ENCODE data around the gene EMCN.

EMCN gene

DNA sequence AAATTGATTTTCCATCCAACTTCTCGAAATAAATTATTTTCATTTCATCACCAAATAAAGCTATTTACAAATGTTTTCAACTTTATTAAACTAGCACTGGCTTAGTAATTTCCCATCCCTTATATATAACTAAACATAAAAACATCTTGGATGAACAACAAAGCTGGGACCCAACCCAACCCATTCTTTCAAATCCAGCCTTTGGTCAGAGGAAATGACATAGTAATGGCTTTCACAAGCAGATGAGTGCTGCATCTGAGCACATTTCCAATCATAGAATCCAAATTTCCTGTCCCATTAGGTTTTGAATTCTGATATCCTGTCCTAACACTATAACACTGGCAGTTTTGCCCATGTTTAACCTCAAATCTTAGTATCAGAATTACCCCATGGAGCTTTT, 7.9 kb upstream of the EMCN start:
- H3K27ac Mint-ChIP-seq: no peak overlapping the region
- H3K9me3 Mint-ChIP-seq: peaks cover 35% of the 10 kb centered on the region
- no peak for DNase-seq
- H3K4me1 Mint-ChIP-seq: no peaks in the 10 kb centered on the region
- H3K4me3 Mint-ChIP-seq: no peak overlapping the region
- H3K36me3 Mint-ChIP-seq (ENCODE audit: low read depth): peaks cover 8% of the 10 kb centered on the region
- TF ChIP-seq, protein P1, sequence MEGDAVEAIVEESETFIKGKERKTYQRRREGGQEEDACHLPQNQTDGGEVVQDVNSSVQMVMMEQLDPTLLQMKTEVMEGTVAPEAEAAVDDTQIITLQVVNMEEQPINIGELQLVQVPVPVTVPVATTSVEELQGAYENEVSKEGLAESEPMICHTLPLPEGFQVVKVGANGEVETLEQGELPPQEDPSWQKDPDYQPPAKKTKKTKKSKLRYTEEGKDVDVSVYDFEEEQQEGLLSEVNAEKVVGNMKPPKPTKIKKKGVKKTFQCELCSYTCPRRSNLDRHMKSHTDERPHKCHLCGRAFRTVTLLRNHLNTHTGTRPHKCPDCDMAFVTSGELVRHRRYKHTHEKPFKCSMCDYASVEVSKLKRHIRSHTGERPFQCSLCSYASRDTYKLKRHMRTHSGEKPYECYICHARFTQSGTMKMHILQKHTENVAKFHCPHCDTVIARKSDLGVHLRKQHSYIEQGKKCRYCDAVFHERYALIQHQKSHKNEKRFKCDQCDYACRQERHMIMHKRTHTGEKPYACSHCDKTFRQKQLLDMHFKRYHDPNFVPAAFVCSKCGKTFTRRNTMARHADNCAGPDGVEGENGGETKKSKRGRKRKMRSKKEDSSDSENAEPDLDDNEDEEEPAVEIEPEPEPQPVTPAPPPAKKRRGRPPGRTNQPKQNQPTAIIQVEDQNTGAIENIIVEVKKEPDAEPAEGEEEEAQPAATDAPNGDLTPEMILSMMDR (IDR thresholded peaks at IDR 0.05): no peak
- H3K27me3 Mint-ChIP-seq (ENCODE audit: low read depth, poor library complexity): peaks cover 2% of the 10 kb centered on the region

DNA sequence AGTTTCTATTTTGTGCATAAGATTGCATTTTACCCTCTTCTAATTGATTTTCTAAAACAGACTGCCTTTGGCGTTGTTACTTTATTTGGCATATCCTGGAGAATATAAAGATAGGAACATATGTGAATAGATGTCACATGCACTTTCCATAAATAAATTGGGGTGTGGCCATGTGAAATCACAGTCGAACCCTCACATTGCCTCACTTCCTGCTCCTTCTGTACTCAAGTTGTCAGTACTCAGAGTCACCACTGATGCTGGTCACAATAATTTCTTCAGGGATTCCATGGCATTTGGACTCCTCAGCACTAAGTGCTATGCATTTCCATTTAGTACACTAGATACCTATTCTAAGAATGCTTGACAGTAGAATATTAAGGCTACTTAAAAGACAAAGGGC, 1.4 kb upstream of the EMCN start:
- Mint-ChIP-seq H3K4me1 (peaks cover 24% of the 10 kb centered on the region), H3K36me3 (ENCODE audit: low read depth) (no peaks in the 10 kb centered on the region), H3K4me3 (no peak overlapping the region), H3K27me3 (ENCODE audit: low read depth, poor library complexity) (peaks cover 4% of the 10 kb centered on the region), H3K9me3 (peaks cover 4% of the 10 kb centered on the region), H3K27ac (no peak overlapping the region)
- no peak for DNase-seq
- TF ChIP-seq, protein P1 (IDR thresholded peaks at IDR 0.05): no peak

DNA sequence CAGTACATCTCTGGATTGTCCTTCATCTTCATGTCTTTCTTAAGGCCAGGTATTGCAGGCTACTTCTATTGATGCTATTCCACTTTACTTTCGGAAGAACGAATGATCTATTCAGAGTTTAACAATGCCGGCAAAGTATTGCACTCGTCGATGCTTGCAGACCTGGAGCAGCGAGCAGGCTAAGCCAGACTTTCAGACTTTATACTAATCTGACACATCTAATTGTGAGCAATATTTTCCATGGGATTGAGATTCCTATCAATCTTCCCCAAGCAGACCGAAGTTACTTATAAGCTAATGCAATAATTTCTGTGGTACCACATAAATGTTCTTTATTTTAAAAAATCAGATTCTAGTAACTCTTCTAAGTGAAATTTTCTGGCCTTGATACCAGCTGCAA, 1.6 kb downstream of the EMCN start:
- no peaks in the 10 kb centered on the region for H3K36me3 Mint-ChIP-seq (ENCODE audit: low read depth)

GRCh38 chr4:100511896-100512295, 5.9 kb downstream of the EMCN start:
- Mint-ChIP-seq H3K27me3 (ENCODE audit: low read depth, poor library complexity) (no peaks in the 10 kb centered on the region), H3K4me1 (peaks cover 20% of the 10 kb centered on the region), H3K27ac (no peak overlapping the region), H3K4me3 (no peak overlapping the region), H3K36me3 (ENCODE audit: low read depth) (no peaks in the 10 kb centered on the region), H3K9me3 (no peaks in the 10 kb centered on the region)
- TF ChIP-seq, protein P1 (IDR thresholded peaks at IDR 0.05): no peak
- no peak for DNase-seq

More for the DNA sequence above, 1.6 kb downstream of the EMCN start:
- TF ChIP-seq, protein P1 (IDR thresholded peaks at IDR 0.05): no peak
- no peak overlapping the region for H3K27ac Mint-ChIP-seq
- DNase-seq: no peak
- H3K27me3 Mint-ChIP-seq (ENCODE audit: low read depth, poor library complexity): peaks cover 4% of the 10 kb centered on the region
- no peak overlapping the region for H3K4me3 Mint-ChIP-seq
- peaks cover 30% of the 10 kb centered on the region for H3K4me1 Mint-ChIP-seq
- no peaks in the 10 kb centered on the region for H3K9me3 Mint-ChIP-seq

- DNase-seq: no peak
- Mint-ChIP-seq H3K9me3 (no peaks in the 10 kb centered on the region), H3K27me3 (ENCODE audit: low read depth, poor library complexity) (no peaks in the 10 kb centered on the region), H3K4me1 (peaks cover 16% of the 10 kb centered on the region), H3K36me3 (ENCODE audit: low read depth) (no peaks in the 10 kb centered on the region), H3K4me3 (no peak overlapping the region), H3K27ac (peak overlapping the region; percentile 5)
- TF ChIP-seq, protein P1 (IDR thresholded peaks at IDR 0.05): no peak
These were observed 7.3 kb downstream of the EMCN start for GRCh38 chr4:100510551-100510950.

DNA sequence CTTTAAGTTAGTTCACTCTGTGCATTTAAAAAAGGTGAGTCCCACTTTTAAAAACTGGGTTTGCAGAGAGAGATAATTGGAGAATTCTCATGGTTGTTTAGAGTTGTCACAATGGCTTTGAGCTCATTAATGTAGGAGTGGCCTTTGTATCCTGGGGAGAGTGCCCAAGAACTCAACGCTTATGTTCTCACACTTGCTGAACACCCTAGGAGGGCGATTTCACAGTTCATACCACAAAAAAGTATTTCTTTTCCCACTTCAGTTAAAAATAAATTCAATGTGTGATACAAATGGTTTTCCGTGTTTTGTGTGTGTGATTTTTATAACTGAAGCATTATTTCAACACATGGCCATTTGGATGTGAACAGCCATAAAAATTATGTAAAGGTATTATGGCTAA, 8.4 kb downstream of the EMCN start:
- peaks cover 2% of the 10 kb centered on the region for H3K9me3 Mint-ChIP-seq
- H3K36me3 Mint-ChIP-seq (ENCODE audit: low read depth): no peaks in the 10 kb centered on the region
- DNase-seq: no peak
- no peak overlapping the region for H3K4me3 Mint-ChIP-seq
- no peaks in the 10 kb centered on the region for H3K27me3 Mint-ChIP-seq (ENCODE audit: low read depth, poor library complexity)
- TF ChIP-seq, protein P1 (IDR thresholded peaks at IDR 0.05): no peak
- no peak overlapping the region for H3K27ac Mint-ChIP-seq
- peaks cover 16% of the 10 kb centered on the region for H3K4me1 Mint-ChIP-seq
